Kidney tubule cell (primary cell): ENCODE data around the gene C10orf90.

ENCODE experiments used
- DNase-seq: peaks from one replicate; pipeline ENCODE4 v3.0.0-alpha.2; 2018; ENCODE audit warnings: low spot score

The C10orf90 gene

GRCh38 chr10:126423732-126424491 is 246.6 kb downstream of the C10orf90 start:
- peak; percentile 33 for DNase-seq

GRCh38 chr10:126422567-126422966 is 247.9 kb downstream of the C10orf90 start:
- peak; percentile 18 for DNase-seq

- DNase-seq: peak; percentile 91
These were observed 248.7 kb downstream of the C10orf90 start for GRCh38 chr10:126421756-126422256.

- DNase-seq: no peak
These were observed 249.8 kb downstream of the C10orf90 start for GRCh38 chr10:126420567-126421300.

- DNase-seq: no peak
These were observed 253.2 kb downstream of the C10orf90 start for GRCh38 chr10:126417220-126417825.

GRCh38 chr10:126409821-126410220 is 260.7 kb downstream of the C10orf90 start:
- DNase-seq: no peak

GRCh38 chr10:126408953-126409641 is 261.4 kb downstream of the C10orf90 start:
- no peak for DNase-seq

- DNase-seq: peak; percentile 58
These were observed 262.7 kb downstream of the C10orf90 start for GRCh38 chr10:126407831-126408230.

GRCh38 chr10:126405239-126405775 is 265.2 kb downstream of the C10orf90 start:
- no peak for DNase-seq

GRCh38 chr10:126402721-126403695 is 267.5 kb downstream of the C10orf90 start:
- no peak for DNase-seq

- DNase-seq: no peak
These were observed 269.9 kb downstream of the C10orf90 start for GRCh38 chr10:126400641-126401040.

GRCh38 chr10:126398924-126399323 is 271.6 kb downstream of the C10orf90 start:
- no peak for DNase-seq

- no peak for DNase-seq
These were observed 272.1 kb downstream of the C10orf90 start for GRCh38 chr10:126398383-126398743.

- peak; percentile 98 for DNase-seq
These were observed 272.7 kb downstream of the C10orf90 start for GRCh38 chr10:126397640-126398382.

GRCh38 chr10:126397156-126397555 is 273.3 kb downstream of the C10orf90 start:
- DNase-seq: no peak

- DNase-seq: no peak
These were observed 275.5 kb downstream of the C10orf90 start for GRCh38 chr10:126394948-126395347.

- no peak for DNase-seq
These were observed 277.4 kb downstream of the C10orf90 start for GRCh38 chr10:126393076-126393475.

GRCh38 chr10:126392469-126392868 is 278.0 kb downstream of the C10orf90 start:
- no peak for DNase-seq

GRCh38 chr10:126392068-126392467 is 278.4 kb downstream of the C10orf90 start:
- no peak for DNase-seq
